Activated CD8-positive, alpha-beta memory T cell treated with anti-CD3 and anti-CD28 coated beads, Interleukin-2, amount 50 U/mL, for 1 hour (primary cell): ENCODE results near the gene SEPTIN5.
"Not testable (repeated sequence)": the region's sequence is repeated elsewhere in the genome, so short reads cannot be mapped to it uniquely, and the experiment has no call there.

Source experiments
- DNase-seq: peaks from one replicate; pipeline ENCODE4 v3.0.0-alpha.2; 2020; ENCODE audit errors: extremely low read depth

SEPTIN5 gene

GRCh38 chr22:19680911-19681862 is 33.1 kb upstream of the SEPTIN5 start:
- no peak for DNase-seq

GRCh38 chr22:19681863-19682245 is 32.4 kb upstream of the SEPTIN5 start:
- DNase-seq = no peak

- DNase-seq = no peak
These were observed 27.4 kb upstream of the SEPTIN5 start for GRCh38 chr22:19686946-19687345.

- no peak for DNase-seq
These were observed 26.6 kb upstream of the SEPTIN5 start for GRCh38 chr22:19687561-19688300.

GRCh38 chr22:19688301-19689290 is 25.7 kb upstream of the SEPTIN5 start:
- no peak for DNase-seq

- no peak for DNase-seq
These were observed 24.9 kb upstream of the SEPTIN5 start for GRCh38 chr22:19689408-19689807.

GRCh38 chr22:19691007-19691720 is 23.1 kb upstream of the SEPTIN5 start:
- no peak for DNase-seq

GRCh38 chr22:19691721-19692341 is 22.5 kb upstream of the SEPTIN5 start:
- DNase-seq = no peak

GRCh38 chr22:19693581-19693980 is 20.7 kb upstream of the SEPTIN5 start:
- no peak for DNase-seq

GRCh38 chr22:19693981-19694670 is 20.2 kb upstream of the SEPTIN5 start:
- DNase-seq = no peak

GRCh38 chr22:19694696-19695095 is 19.6 kb upstream of the SEPTIN5 start:
- DNase-seq = no peak

- no peak for DNase-seq
These were observed 17.6 kb upstream of the SEPTIN5 start for GRCh38 chr22:19696504-19697276.

- DNase-seq = not testable (repeated sequence)
These were observed 16.4 kb upstream of the SEPTIN5 start for GRCh38 chr22:19697871-19698270.

GRCh38 chr22:19700790-19701419 is 13.4 kb upstream of the SEPTIN5 start:
- no peak for DNase-seq

GRCh38 chr22:19701420-19702145 is 12.7 kb upstream of the SEPTIN5 start:
- no peak for DNase-seq

- DNase-seq = no peak
These were observed 10.4 kb upstream of the SEPTIN5 start for GRCh38 chr22:19703869-19704268.

- DNase-seq = no peak
These were observed 9.8 kb upstream of the SEPTIN5 start for GRCh38 chr22:19704355-19705015.
